Choroid plexus epithelial cell (primary cell): ENCODE results near the gene GNG12.

Source experiments
- DNase-seq: peaks from one replicate; pipeline ENCODE4 v3.0.0-alpha.2; 2010; ENCODE audit warnings: low read depth
- H3K4me3 ChIP-seq: 2 replicates; pipeline ENCODE4 v1.5.1; 2011; ENCODE audit warnings: low read depth, mild to moderate bottlenecking, control low read depth, low read length, moderate library complexity
- TF ChIP-seq, protein P1 (sequence below): conservative IDR thresholded peaks from 2 replicates; pipeline ENCODE4 v1.5.1; 2011; ENCODE audit warnings: low read depth, mild to moderate bottlenecking, control low read depth, inconsistent platforms, low read length, moderate library complexity

GNG12 gene

GRCh38 chr1:67768480-67768879 lies 64.8 kb downstream of the GNG12 start:
- DNase-seq = no peak
- TF ChIP-seq, protein P1, sequence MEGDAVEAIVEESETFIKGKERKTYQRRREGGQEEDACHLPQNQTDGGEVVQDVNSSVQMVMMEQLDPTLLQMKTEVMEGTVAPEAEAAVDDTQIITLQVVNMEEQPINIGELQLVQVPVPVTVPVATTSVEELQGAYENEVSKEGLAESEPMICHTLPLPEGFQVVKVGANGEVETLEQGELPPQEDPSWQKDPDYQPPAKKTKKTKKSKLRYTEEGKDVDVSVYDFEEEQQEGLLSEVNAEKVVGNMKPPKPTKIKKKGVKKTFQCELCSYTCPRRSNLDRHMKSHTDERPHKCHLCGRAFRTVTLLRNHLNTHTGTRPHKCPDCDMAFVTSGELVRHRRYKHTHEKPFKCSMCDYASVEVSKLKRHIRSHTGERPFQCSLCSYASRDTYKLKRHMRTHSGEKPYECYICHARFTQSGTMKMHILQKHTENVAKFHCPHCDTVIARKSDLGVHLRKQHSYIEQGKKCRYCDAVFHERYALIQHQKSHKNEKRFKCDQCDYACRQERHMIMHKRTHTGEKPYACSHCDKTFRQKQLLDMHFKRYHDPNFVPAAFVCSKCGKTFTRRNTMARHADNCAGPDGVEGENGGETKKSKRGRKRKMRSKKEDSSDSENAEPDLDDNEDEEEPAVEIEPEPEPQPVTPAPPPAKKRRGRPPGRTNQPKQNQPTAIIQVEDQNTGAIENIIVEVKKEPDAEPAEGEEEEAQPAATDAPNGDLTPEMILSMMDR = no peak
- H3K4me3 ChIP-seq = no peak overlapping the region

DNA sequence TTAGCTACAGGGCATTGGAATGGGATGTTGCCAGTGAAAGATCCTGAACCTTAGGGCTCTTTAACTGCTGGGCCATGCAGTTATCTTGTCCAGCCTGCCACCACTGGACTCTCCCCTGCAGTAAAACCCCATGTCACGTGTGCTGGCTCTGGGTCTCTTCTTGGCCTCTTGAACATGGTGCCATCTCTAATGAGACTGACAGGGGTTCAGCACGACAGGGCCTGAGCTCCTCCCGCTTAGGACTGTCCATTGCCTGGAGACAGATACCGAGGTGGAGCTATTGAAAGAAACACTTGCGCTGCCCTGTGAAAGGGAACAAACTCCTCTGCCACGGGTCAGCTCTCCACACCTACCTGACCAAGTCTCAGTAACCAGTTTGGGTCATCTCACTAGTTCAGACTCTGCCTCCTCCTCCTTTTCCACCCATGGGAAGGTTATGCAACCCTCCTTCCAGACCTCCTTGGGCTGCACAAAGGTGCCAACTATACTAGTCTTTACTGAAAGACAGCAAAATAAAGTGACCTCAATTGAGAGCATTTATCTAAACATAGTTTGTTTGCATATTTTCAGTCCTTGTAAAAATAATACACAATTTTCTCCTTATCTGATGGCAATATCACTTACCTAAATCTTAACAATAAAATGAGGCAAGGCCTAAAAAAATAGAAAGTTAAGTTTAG lies 66.0 kb downstream of the GNG12 start:
- no peak for DNase-seq
- TF ChIP-seq, protein P1 = no peak
- H3K4me3 ChIP-seq = no peak overlapping the region

- DNase-seq = peak; percentile 81
- TF ChIP-seq, protein P1 = peak; percentile 80
- H3K4me3 ChIP-seq = peak overlapping the region; percentile 47
These were observed 66.9 kb downstream of the GNG12 start for GRCh38 chr1:67766141-67766978.

- TF ChIP-seq, protein P1 = no peak
- no peak for DNase-seq
- no peak overlapping the region for H3K4me3 ChIP-seq
These were observed 68.6 kb downstream of the GNG12 start for GRCh38 chr1:67764633-67765032.

- no peak for DNase-seq
These were observed 71.5 kb downstream of the GNG12 start for GRCh38 chr1:67761730-67762129.

DNA sequence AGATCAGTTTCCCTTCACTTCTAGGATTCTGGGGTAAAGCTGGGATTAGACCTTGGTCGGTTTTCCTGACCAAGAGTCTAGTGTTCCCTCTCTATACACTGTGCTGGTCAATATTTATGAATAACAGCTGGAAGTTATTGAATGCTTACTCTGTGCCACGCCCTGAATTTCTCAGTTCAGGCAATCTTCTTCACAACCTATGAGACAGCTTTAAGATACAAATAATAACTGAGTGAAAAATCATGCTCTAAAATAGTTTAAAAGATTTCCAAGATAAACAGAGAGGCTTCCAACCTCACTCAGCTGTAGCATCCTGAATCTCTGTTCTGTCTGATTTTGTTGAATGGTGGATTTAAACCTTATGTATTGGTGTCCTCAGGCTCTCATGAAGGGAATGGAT lies 72.2 kb downstream of the GNG12 start:
- H3K4me3 ChIP-seq = no peak overlapping the region
- DNase-seq = no peak
- TF ChIP-seq, protein P1 = no peak

More at GRCh38 chr1:67761730-67762129, 71.5 kb downstream of the GNG12 start:
- H3K4me3 ChIP-seq = no peak overlapping the region
- TF ChIP-seq, protein P1 = peak; percentile 6
